ENCODE results near the gene GIPR. TPM values are rescaled to one million over a fixed set of nuclear protein-coding genes. Genes with fewer than 3 reads are reported as not detected.
A peak's percentile ranks its signal among the peaks of the same experiment; 100 is the strongest.

The GIPR gene
- total RNA-seq, 2 donors from 2014 or later = 0.14 TPM; not detected in 1

DNA sequence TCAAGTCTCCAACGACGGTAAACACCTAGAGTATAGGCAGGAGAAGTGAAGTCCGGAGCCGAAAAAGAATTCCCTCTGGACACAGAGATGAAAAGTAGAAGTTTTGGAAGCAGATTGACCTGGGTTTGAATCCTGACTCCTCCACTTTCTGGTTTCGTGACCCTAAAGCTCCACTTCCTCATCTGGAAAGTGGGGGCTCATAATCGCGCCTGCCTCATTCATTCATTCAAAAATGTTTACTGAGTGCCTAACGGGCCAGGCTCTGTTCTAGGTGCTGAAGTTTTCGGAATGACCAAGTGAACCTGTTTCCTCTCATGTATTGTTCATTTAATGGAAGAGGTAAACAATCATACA, 21.7 kb upstream of the GIPR start:
- no peaks in the 10 kb centered on the region for H3K36me3 ChIP-seq
- no peaks in the 10 kb centered on the region for H3K9me3 ChIP-seq
- no peaks in the 10 kb centered on the region for H3K27me3 ChIP-seq (replicated peaks; ENCODE audit: insufficient read depth)
- H3K27ac ChIP-seq = no peak overlapping the region
- DNase-seq (ENCODE audit: low spot score) = no peak
- TF ChIP-seq, protein P1, sequence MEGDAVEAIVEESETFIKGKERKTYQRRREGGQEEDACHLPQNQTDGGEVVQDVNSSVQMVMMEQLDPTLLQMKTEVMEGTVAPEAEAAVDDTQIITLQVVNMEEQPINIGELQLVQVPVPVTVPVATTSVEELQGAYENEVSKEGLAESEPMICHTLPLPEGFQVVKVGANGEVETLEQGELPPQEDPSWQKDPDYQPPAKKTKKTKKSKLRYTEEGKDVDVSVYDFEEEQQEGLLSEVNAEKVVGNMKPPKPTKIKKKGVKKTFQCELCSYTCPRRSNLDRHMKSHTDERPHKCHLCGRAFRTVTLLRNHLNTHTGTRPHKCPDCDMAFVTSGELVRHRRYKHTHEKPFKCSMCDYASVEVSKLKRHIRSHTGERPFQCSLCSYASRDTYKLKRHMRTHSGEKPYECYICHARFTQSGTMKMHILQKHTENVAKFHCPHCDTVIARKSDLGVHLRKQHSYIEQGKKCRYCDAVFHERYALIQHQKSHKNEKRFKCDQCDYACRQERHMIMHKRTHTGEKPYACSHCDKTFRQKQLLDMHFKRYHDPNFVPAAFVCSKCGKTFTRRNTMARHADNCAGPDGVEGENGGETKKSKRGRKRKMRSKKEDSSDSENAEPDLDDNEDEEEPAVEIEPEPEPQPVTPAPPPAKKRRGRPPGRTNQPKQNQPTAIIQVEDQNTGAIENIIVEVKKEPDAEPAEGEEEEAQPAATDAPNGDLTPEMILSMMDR (IDR thresholded peaks at IDR 0.05) = no peak
- no peak for ATAC-seq (ENCODE audit: insufficient number of reproducible peaks, low FRiP score, low read depth)
- H3K4me1 ChIP-seq (ENCODE audit: control insufficient read depth in 1 of 2, low read depth in 2 of 2) = peaks cover 5 to 24% of the 10 kb centered on the region in 2 donors
- H3K4me3 ChIP-seq = peak overlapping the region; percentile 64

DNA sequence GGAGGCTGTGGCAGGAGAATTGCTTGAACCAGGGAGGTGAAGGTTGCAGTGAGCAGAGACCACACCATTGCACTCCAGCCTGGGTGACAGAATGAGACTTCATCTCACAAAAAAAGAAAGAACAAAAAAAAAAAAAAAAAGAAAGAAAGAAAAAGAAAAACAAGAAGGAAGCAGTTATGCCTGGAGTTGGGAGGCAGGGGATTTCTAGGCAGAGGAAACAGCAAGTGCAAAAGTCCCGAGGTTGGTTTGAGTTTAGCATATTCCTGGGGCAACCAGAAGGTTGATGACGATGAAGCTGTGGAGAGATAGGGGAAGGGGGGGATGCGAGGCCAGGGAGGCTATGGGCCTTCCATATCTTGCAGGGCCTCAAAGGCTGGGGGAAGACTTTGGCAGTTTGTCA, 17.3 kb upstream of the GIPR start:
- Histone ChIP-seq H3K27me3 (replicated peaks; ENCODE audit: insufficient read depth) (no peaks in the 10 kb centered on the region), H3K9me3 (no peaks in the 10 kb centered on the region), H3K4me3 (no peak overlapping the region), H3K36me3 (no peaks in the 10 kb centered on the region), H3K4me1 (ENCODE audit: control insufficient read depth in 1 of 2, low read depth in 2 of 2) (peaks cover 0 to 4% of the 10 kb centered on the region in 2 donors), H3K27ac (no peak overlapping the region)
- ATAC-seq (ENCODE audit: insufficient number of reproducible peaks, low FRiP score, low read depth) (no peak), DNase-seq (ENCODE audit: low spot score) (no peak)
- TF ChIP-seq, protein P1 (IDR thresholded peaks at IDR 0.05) = no peak

DNA sequence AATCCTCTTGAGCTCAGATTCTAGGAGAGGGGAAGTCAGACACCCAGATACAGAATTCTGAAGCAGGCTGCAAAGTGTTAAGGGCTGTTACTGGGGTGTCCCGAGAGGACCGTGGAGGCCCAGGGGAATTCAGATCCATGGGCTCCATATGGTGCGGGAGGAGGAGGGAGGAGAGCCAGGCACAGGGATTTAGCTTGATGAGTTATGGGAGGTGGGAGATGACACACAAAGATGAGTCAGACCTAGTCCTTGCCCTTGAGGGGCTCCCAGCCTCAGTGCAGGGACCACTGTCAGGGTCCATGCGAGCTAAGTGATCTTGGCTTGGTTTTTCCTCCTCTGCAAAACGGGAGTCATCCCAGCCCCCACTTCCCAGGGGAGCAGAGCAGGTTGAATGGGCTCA, 14.4 kb upstream of the GIPR start:
- Histone ChIP-seq H3K27me3 (replicated peaks; ENCODE audit: insufficient read depth) (no peaks in the 10 kb centered on the region), H3K4me1 (ENCODE audit: control insufficient read depth in 1 of 2, low read depth in 2 of 2) (no peaks in the 10 kb centered on the region), H3K36me3 (no peaks in the 10 kb centered on the region), H3K27ac (no peak overlapping the region), H3K4me3 (no peak overlapping the region), H3K9me3 (no peaks in the 10 kb centered on the region)
- DNase-seq (ENCODE audit: low spot score) (no peak), ATAC-seq (ENCODE audit: insufficient number of reproducible peaks, low FRiP score, low read depth) (no peak)
- TF ChIP-seq, protein P1 (IDR thresholded peaks at IDR 0.05) = no peak

DNA sequence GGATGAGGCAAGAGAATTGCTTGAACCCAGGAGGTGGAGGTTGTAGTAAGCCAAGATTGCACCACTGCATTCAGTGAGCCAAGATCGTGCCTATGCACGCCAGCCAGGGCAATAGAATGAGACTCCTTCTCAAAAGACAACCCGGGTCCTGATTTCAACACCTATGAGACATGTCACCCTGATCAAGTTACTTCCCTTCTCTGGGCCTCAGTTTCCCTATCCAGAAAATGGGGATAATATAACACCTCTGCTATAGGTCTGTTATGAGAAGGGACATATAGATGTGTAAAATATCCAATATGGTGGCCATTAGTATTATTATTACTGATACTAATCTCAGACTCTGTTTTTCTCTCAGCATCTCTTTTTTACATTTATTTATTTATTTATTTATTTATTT, 12.9 kb upstream of the GIPR start:
- ATAC-seq (ENCODE audit: insufficient number of reproducible peaks, low FRiP score, low read depth) (no peak), DNase-seq (ENCODE audit: low spot score) (no peak)
- H3K9me3 ChIP-seq = no peaks in the 10 kb centered on the region
- H3K27me3 ChIP-seq (replicated peaks; ENCODE audit: insufficient read depth) = no peaks in the 10 kb centered on the region
- H3K36me3 ChIP-seq = no peaks in the 10 kb centered on the region
- no peaks in the 10 kb centered on the region for H3K4me1 ChIP-seq (ENCODE audit: control insufficient read depth in 1 of 2, low read depth in 2 of 2)
- TF ChIP-seq, protein P1 (IDR thresholded peaks at IDR 0.05) = no peak
- no peak overlapping the region for H3K27ac ChIP-seq
- no peak overlapping the region for H3K4me3 ChIP-seq

DNA sequence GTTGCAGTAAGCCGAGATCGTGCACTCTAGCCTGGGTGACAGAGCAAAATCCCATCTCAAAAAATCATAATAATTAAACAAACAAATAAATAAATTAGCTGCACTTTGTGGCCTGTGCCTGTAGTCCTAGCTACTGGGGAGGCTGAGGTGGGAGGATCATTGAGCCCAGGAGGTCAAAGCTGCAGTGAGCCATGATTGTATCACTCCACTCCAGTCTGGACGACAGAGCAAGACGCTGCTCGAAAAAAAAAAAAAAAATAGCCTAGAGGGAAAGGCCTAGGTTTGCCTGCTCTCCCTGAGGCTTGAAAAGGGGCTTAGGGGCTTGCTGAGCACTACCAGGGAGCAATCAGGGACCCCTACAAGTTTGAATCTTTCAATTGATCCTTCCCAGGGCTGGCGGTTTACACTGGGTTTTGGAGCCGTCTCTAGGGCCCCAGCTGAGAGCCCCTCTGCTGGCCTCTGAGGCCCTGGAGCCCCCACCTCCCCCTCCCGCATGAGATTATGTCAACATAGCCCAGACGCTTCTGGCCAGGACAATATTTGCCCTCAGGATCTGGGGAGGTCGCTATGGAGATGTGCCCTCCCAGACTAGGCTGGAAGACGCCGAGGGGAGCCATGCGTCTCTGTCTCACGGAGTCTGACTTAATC, 10.4 kb upstream of the GIPR start:
- no peaks in the 10 kb centered on the region for H3K27me3 ChIP-seq (replicated peaks; ENCODE audit: insufficient read depth)
- ATAC-seq (ENCODE audit: insufficient number of reproducible peaks, low FRiP score, low read depth) (no peak), DNase-seq (ENCODE audit: low spot score) (no peak)

More for the DNA sequence above, 10.4 kb upstream of the GIPR start:
- TF ChIP-seq, protein P1 (IDR thresholded peaks at IDR 0.05) = no peak
- no peaks in the 10 kb centered on the region for H3K9me3 ChIP-seq
- H3K27ac ChIP-seq = no peak overlapping the region
- no peaks in the 10 kb centered on the region for H3K36me3 ChIP-seq
- no peak overlapping the region for H3K4me3 ChIP-seq
- H3K4me1 ChIP-seq (ENCODE audit: control insufficient read depth in 1 of 2, low read depth in 2 of 2) = no peaks in the 10 kb centered on the region
